Stimulated activated CD4-positive, alpha-beta T cell treated with anti-CD3 and anti-CD28 coated beads, Interleukin-4, amount 100 ng/mL, for 4 hours (primary cell): ENCODE data around the gene CCDC102A.
"Not testable (repeated sequence)": the region's sequence is repeated elsewhere in the genome, so short reads cannot be mapped to it uniquely, and the experiment has no call there.

Experiments used
- DNase-seq, 2 experiments: peaks; one replicate each; pipeline ENCODE4 v3.0.0-alpha.2; 2020

The CCDC102A gene

GRCh38 chr16:57564571-57565270, 28.4 kb upstream of the CCDC102A start:
- DNase-seq = no peak

GRCh38 chr16:57563761-57564160, 27.4 kb upstream of the CCDC102A start:
- DNase-seq = no peak

GRCh38 chr16:57563487-57563750, 27.0 kb upstream of the CCDC102A start:
- no peak for DNase-seq

GRCh38 chr16:57562669-57563486, 26.5 kb upstream of the CCDC102A start:
- no peak for DNase-seq

- no peak for DNase-seq
Observed at GRCh38 chr16:57562066-57562465, 25.7 kb upstream of the CCDC102A start.

GRCh38 chr16:57559072-57559790, 22.9 kb upstream of the CCDC102A start:
- DNase-seq = no peak

- DNase-seq = no peak
Observed at GRCh38 chr16:57556941-57557541, 20.7 kb upstream of the CCDC102A start.

GRCh38 chr16:57555831-57556230, 19.5 kb upstream of the CCDC102A start:
- no peak for DNase-seq

- no peak for DNase-seq
Observed at GRCh38 chr16:57551057-57551456, 14.7 kb upstream of the CCDC102A start.

- DNase-seq = no peak
Observed at GRCh38 chr16:57549730-57550129, 13.4 kb upstream of the CCDC102A start.

- DNase-seq = no peak
Observed at GRCh38 chr16:57548408-57548807, 12.0 kb upstream of the CCDC102A start.

- DNase-seq = not testable (repeated sequence)
Observed at GRCh38 chr16:57547524-57547923, 11.2 kb upstream of the CCDC102A start.

GRCh38 chr16:57544124-57544653, 7.8 kb upstream of the CCDC102A start:
- DNase-seq = no peak

- DNase-seq = no peak
Observed at GRCh38 chr16:57541754-57542435, 5.5 kb upstream of the CCDC102A start.

GRCh38 chr16:57540906-57541753, 4.8 kb upstream of the CCDC102A start:
- no peak for DNase-seq

- no peak for DNase-seq
Observed at GRCh38 chr16:57540387-57540786, 4.0 kb upstream of the CCDC102A start.

GRCh38 chr16:57539072-57539796, 2.9 kb upstream of the CCDC102A start:
- no peak for DNase-seq

- no peak for DNase-seq
Observed at GRCh38 chr16:57538235-57538721, 1.9 kb upstream of the CCDC102A start.

GRCh38 chr16:57537581-57538234, 1.3 kb upstream of the CCDC102A start:
- DNase-seq = no peak

- DNase-seq = no peak
Observed at GRCh38 chr16:57537194-57537505, 779 bp upstream of the CCDC102A start.
